HepG2 (cell line): ENCODE results near the gene CHFR.

Experiments
- DNMT3B ChIP-seq: conservative IDR thresholded peaks from 2 replicates; pipeline ENCODE4 v1.6.1; 2016; ENCODE audit warnings: missing biosample characterization, control low read depth
- HDAC1 ChIP-seq: sonication (generic); formaldehyde crosslinking; IDR thresholded peaks from 2 replicates; pipeline ENCODE4 v1.5.1; 2020; ENCODE audit warnings: mild to moderate bottlenecking, missing genetic modification reagents
- JUN ChIP-seq: sonication (generic); formaldehyde crosslinking; IDR thresholded peaks from 2 replicates; pipeline ENCODE4 v1.4.0; 2020; ENCODE audit warnings: mild to moderate bottlenecking, missing genetic modification reagents
- PHF20 ChIP-seq: sonication (generic); formaldehyde crosslinking; IDR thresholded peaks from 2 replicates; pipeline ENCODE4 v1.5.0; 2020; ENCODE audit warnings: mild to moderate bottlenecking, missing genetic modification reagents
- SKIL ChIP-seq: sonication (generic); formaldehyde crosslinking; IDR thresholded peaks from 2 replicates; pipeline ENCODE4 v1.8.0; 2022; ENCODE audit warnings: missing genetic modification reagents, mild to moderate bottlenecking, moderate library complexity, borderline replicate concordance
- ZBTB25 ChIP-seq: IDR thresholded peaks from 2 replicates; pipeline ENCODE4 v1.6.1; 2018; ENCODE audit warnings: missing genetic modification reagents
- ZBTB44 ChIP-seq: sonication (generic); formaldehyde crosslinking; IDR thresholded peaks from 2 replicates; pipeline ENCODE4 v1.4.0; 2020; ENCODE audit warnings: missing genetic modification reagents
- ZKSCAN1 ChIP-seq: fragments of 150-350 bp; IDR thresholded peaks from 2 replicates; pipeline ENCODE4 v1.6.1; 2014; ENCODE audit warnings: low read length
- ZNF263 ChIP-seq: sonication (generic); formaldehyde crosslinking; IDR thresholded peaks from 2 replicates; pipeline ENCODE4 v1.4.0; 2020; ENCODE audit warnings: missing genetic modification reagents
- ZNF580 ChIP-seq: IDR thresholded peaks from 2 replicates; pipeline ENCODE4 v1.6.1; 2016; ENCODE audit warnings: low read depth, borderline replicate concordance
- ZNF780A ChIP-seq: sonication (generic); formaldehyde crosslinking; IDR thresholded peaks from 2 replicates; pipeline ENCODE4 v1.8.0; 2022; ENCODE audit warnings: mild to moderate bottlenecking, missing genetic modification reagents, moderate library complexity

GRCh38 chr12:132839558-132840235 is 47.7 kb downstream of the CHFR start:
- TF ChIP-seq ZNF580, result no peak
- no peak for TF ChIP-seq DNMT3B
- TF ChIP-seq HDAC1 (CRISPR knock-in tag), result no peak
- no peak for TF ChIP-seq ZBTB44 (CRISPR knock-in tag)
- TF ChIP-seq ZNF263, result no peak
- TF ChIP-seq ZNF780A, result no peak
- TF ChIP-seq PHF20, result no peak
- no peak for TF ChIP-seq ZBTB25 (CRISPR knock-in tag)
- TF ChIP-seq ZKSCAN1, result no peak
- TF ChIP-seq SKIL (CRISPR knock-in tag), result no peak
- TF ChIP-seq JUN (CRISPR knock-in tag), result no peak
